ENCODE results near the gene TTC21A.

DNA sequence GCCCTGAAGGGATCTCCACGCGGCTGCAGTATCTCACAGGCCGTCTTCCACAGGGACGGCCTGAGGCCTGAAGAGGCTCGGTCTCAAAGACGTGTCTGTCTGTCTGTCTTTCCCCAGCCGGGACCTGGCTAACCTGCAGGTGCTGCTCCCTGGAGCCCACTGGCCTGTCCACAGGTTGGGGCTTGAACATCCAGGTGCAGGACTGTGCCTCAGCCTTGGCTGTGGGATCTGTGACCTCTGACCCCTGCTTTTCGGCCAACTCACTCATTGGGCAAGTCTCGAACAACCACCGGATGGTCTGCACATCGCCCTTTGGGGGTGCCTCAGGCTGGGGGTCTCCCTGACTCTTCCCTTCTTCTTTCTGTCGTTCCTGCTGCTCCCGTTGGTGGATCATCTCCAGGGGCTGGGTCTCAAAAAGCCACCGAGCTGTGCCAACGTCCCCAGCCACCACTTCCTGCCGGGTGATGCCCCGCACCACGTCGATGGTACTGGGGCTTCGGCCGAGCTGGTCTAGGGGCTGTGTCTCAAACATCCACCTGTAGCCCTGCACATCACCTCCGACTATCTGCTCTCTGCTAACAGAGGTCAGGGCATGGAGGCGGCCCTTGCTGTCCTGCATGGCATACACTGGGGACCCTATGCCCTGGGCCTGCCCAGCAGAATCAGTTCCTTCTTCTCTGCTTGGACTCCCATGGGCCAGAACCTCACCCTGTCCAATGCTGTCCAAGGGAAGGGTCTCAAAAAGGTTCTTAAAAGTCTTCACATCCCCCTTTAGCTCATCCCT is 80.1 kb downstream of the TTC21A start:
- TF ChIP-seq EZH2phosphoT487 (conservative IDR thresholded peaks at IDR 0.05; ENCODE audit: low read length) = no peak
- TF ChIP-seq, protein P1, sequence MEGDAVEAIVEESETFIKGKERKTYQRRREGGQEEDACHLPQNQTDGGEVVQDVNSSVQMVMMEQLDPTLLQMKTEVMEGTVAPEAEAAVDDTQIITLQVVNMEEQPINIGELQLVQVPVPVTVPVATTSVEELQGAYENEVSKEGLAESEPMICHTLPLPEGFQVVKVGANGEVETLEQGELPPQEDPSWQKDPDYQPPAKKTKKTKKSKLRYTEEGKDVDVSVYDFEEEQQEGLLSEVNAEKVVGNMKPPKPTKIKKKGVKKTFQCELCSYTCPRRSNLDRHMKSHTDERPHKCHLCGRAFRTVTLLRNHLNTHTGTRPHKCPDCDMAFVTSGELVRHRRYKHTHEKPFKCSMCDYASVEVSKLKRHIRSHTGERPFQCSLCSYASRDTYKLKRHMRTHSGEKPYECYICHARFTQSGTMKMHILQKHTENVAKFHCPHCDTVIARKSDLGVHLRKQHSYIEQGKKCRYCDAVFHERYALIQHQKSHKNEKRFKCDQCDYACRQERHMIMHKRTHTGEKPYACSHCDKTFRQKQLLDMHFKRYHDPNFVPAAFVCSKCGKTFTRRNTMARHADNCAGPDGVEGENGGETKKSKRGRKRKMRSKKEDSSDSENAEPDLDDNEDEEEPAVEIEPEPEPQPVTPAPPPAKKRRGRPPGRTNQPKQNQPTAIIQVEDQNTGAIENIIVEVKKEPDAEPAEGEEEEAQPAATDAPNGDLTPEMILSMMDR (IDR thresholded peaks at IDR 0.05; ENCODE audit: insufficient read depth, low read length, poor library complexity, severe bottlenecking) = no peak
